HEK293 (cell line): ENCODE results near the gene ANKRD1.

Experiments used
- CTCF ChIA-PET: fragments of 350-600 bp; formaldehyde crosslinking; extraction: SDS; loops from one replicate; lab custom pipeline; 2021; ENCODE audit warnings: antibody characterized with exemption; lab: Yijun Ruan, JAX
- POLR2A ChIA-PET: fragments of 300-600 bp; formaldehyde crosslinking; extraction: SDS; loops from one replicate; lab custom pipeline; 2020; ENCODE audit warnings: antibody characterized with exemption, inconsistent platforms; lab: Yijun Ruan, JAX
- H3K27ac ChIP-seq: fragments of 200-500 bp; sonication (Bioruptor generic); 2 replicates; pipeline ENCODE4 v1.5.1; 2014; ENCODE audit warnings: low read depth, low read length, control low read depth, inconsistent platforms; ENCODE audit errors: extremely low read depth
- H3K36me3 ChIP-seq, 2 experiments: fragments of 200-500 bp in 1 of 2; sonication (Bioruptor generic) in 1 of 2; 1 replicate in 1 of 2; 2 replicates in 1 of 2; pipeline ENCODE4 v1.5.1; 2014 to 2017; ENCODE audit warnings: inconsistent platforms in 2 of 2, low read length in 2 of 2; ENCODE audit not compliant: control insufficient read depth in 2 of 2, insufficient read depth in 1 of 2
- H3K4me1 ChIP-seq: fragments of 200-500 bp; sonication (Bioruptor generic); 2 replicates; pipeline ENCODE4 v1.5.1; 2014; ENCODE audit warnings: mild to moderate bottlenecking, low read length, inconsistent platforms; ENCODE audit not compliant: control insufficient read depth, insufficient read depth
- H3K4me3 ChIP-seq: 2 replicates; pipeline ENCODE4 v1.5.1; 2011; ENCODE audit warnings: low read depth, mild to moderate bottlenecking, control low read depth, low read length, moderate library complexity
- H3K9me3 ChIP-seq: fragments of 200-500 bp; sonication (Bioruptor generic); 2 replicates; pipeline ENCODE4 v1.5.1; 2014; ENCODE audit warnings: low read depth, low read length, inconsistent platforms; ENCODE audit not compliant: control insufficient read depth, insufficient read depth
- AEBP2 ChIP-seq: fragments of 450-650 bp; formaldehyde crosslinking; IDR thresholded peaks from 2 replicates; pipeline ENCODE4 v1.5.1; 2016; ENCODE audit warnings: missing biosample characterization, missing genetic modification characterization, borderline replicate concordance
- EGR2 ChIP-seq: fragments of 450-650 bp; formaldehyde crosslinking; IDR thresholded peaks from 2 replicates; pipeline ENCODE4 v1.5.1; 2016; ENCODE audit warnings: low read depth, missing biosample characterization, missing genetic modification characterization
- HOXA7 ChIP-seq: sonication (generic); formaldehyde crosslinking; IDR thresholded peaks from 2 replicates; pipeline ENCODE4 v1.8.1; 2022; ENCODE audit warnings: missing genetic modification reagents, borderline replicate concordance
- KLF1 ChIP-seq: fragments of 450-650 bp; formaldehyde crosslinking; IDR thresholded peaks from 2 replicates; pipeline ENCODE4 v1.5.1; 2016; ENCODE audit warnings: missing biosample characterization, missing genetic modification characterization
- KLF9 ChIP-seq: fragments of 450-650 bp; formaldehyde crosslinking; IDR thresholded peaks from 2 replicates; pipeline ENCODE4 v1.5.1; 2016; ENCODE audit warnings: missing biosample characterization, missing genetic modification characterization, low read depth
- SP2 ChIP-seq: fragments of 450-650 bp; formaldehyde crosslinking; IDR thresholded peaks from 2 replicates; pipeline ENCODE4 v1.5.1; 2016; ENCODE audit warnings: missing biosample characterization, missing genetic modification characterization
- SP7 ChIP-seq: fragments of 450-650 bp; formaldehyde crosslinking; IDR thresholded peaks from 2 replicates; pipeline ENCODE4 v1.5.1; 2016; ENCODE audit warnings: missing biosample characterization, missing genetic modification characterization
- ZBTB17 ChIP-seq: fragments of 450-650 bp; formaldehyde crosslinking; IDR thresholded peaks from 2 replicates; pipeline ENCODE4 v1.5.1; 2016; ENCODE audit warnings: missing biosample characterization, missing genetic modification characterization
- ZBTB21 ChIP-seq: fragments of 450-650 bp; formaldehyde crosslinking; IDR thresholded peaks from 2 replicates; pipeline ENCODE4 v1.5.1; 2017; ENCODE audit warnings: missing biosample characterization, missing genetic modification characterization
- ZNF155 ChIP-seq: fragments of 450-650 bp; formaldehyde crosslinking; IDR thresholded peaks from 2 replicates; pipeline ENCODE4 v1.5.1; 2016; ENCODE audit warnings: missing biosample characterization, missing genetic modification characterization
- ZNF184 ChIP-seq: fragments of 450-650 bp; IDR thresholded peaks from 2 replicates; pipeline ENCODE4 v1.5.1; 2018; ENCODE audit warnings: missing biosample characterization, mild to moderate bottlenecking, missing genetic modification characterization
- ZNF354C ChIP-seq: fragments of 450-650 bp; formaldehyde crosslinking; IDR thresholded peaks from 2 replicates; pipeline ENCODE4 v1.5.1; 2016; ENCODE audit warnings: missing biosample characterization, missing genetic modification characterization, low read depth, borderline replicate concordance
- ZNF544 ChIP-seq: fragments of 450-650 bp; formaldehyde crosslinking; IDR thresholded peaks from 2 replicates; pipeline ENCODE4 v1.5.0; 2017; ENCODE audit warnings: missing biosample characterization, missing genetic modification characterization
- ZNF555 ChIP-seq: fragments of 450-650 bp; formaldehyde crosslinking; conservative IDR thresholded peaks from 2 replicates; pipeline ENCODE4 v1.5.1; 2017; ENCODE audit warnings: missing biosample characterization, mild to moderate bottlenecking, missing genetic modification characterization, inconsistent platforms
- ZNF560 ChIP-seq: fragments of 450-650 bp; formaldehyde crosslinking; IDR thresholded peaks from 2 replicates; pipeline ENCODE4 v1.5.1; 2017; ENCODE audit warnings: missing biosample characterization, missing genetic modification characterization, borderline replicate concordance
- ZNF645 ChIP-seq: fragments of 450-650 bp; formaldehyde crosslinking; IDR thresholded peaks from 2 replicates; pipeline ENCODE4; 2016; ENCODE audit warnings: missing biosample characterization, missing genetic modification characterization
- ZNF777 ChIP-seq: fragments of 450-650 bp; formaldehyde crosslinking; IDR thresholded peaks from 2 replicates; pipeline ENCODE4 v1.5.1; 2017; ENCODE audit warnings: missing biosample characterization, missing genetic modification characterization, borderline replicate concordance
- TF ChIP-seq, protein P1 (sequence below): fragments of 450-650 bp; formaldehyde crosslinking; IDR thresholded peaks from 2 replicates; pipeline ENCODE4 v1.5.1; 2016; ENCODE audit warnings: missing biosample characterization, missing genetic modification characterization
- TF ChIP-seq, protein P2 (sequence below): fragments of 450-650 bp; formaldehyde crosslinking; IDR thresholded peaks from 2 replicates; pipeline ENCODE4 v1.5.1; 2016; ENCODE audit warnings: missing biosample characterization, missing genetic modification characterization
- TF ChIP-seq, protein P3 (sequence below): fragments of 450-650 bp; formaldehyde crosslinking; IDR thresholded peaks from 2 replicates; pipeline ENCODE4 v1.5.1; 2016; ENCODE audit warnings: missing biosample characterization, missing genetic modification characterization

Gene ANKRD1

DNA sequence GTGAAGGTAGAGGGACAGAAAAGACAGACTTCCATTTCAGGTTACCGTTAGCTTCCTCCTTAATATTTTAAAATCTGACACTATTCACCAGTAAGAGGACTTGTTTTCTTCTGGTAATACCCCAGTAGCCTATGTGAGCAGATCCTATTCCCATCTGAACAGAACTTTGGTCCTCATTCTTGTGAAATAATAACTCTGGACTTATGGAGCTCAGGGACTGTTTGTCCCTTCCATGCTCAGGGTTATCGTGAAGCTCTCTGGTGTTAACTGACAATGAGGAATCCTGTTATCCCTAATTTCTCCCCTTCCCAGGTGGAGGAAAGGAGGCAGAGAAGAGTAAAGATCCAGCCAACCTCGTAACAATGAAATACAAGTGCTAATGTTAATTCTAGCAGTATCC, 47.0 kb upstream of the ANKRD1 start:
- H3K36me3 ChIP-seq: no peaks in the 10 kb centered on the region
- H3K4me3 ChIP-seq: no peak overlapping the region
- peaks cover 8% of the 10 kb centered on the region; the same call in 1 of the 2 replicates for H3K4me1 ChIP-seq
- H3K27ac ChIP-seq: no peak overlapping the region
- TF ChIP-seq EGR2 (tag by site-specific recombination) (no peak), ZNF354C (tag by site-specific recombination) (no peak), AEBP2 (tag by site-specific recombination) (no peak), ZNF555 (no peak), ZBTB17 (tag by site-specific recombination) (no peak), ZNF184 (tag by site-specific recombination) (no peak), KLF9 (no peak), ZNF544 (no peak), SP2 (tag by site-specific recombination) (no peak), KLF1 (tag by site-specific recombination) (no peak), HOXA7 (CRISPR knock-in tag) (no peak), ZBTB21 (no peak), ZNF777 (no peak), ZNF560 (tag by site-specific recombination) (no peak), SP7 (tag by site-specific recombination) (no peak), ZNF645 (tag by site-specific recombination) (no peak), ZNF155 (tag by site-specific recombination) (no peak)
- TF ChIP-seq, protein P1, sequence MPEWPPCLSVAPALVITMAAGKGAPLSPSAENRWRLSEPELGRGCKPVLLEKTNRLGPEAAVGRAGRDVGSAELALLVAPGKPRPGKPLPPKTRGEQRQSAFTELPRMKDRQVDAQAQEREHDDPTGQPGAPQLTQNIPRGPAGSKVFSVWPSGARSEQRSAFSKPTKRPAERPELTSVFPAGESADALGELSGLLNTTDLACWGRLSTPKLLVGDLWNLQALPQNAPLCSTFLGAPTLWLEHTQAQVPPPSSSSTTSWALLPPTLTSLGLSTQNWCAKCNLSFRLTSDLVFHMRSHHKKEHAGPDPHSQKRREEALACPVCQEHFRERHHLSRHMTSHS: no peak
- TF ChIP-seq, protein P2, sequence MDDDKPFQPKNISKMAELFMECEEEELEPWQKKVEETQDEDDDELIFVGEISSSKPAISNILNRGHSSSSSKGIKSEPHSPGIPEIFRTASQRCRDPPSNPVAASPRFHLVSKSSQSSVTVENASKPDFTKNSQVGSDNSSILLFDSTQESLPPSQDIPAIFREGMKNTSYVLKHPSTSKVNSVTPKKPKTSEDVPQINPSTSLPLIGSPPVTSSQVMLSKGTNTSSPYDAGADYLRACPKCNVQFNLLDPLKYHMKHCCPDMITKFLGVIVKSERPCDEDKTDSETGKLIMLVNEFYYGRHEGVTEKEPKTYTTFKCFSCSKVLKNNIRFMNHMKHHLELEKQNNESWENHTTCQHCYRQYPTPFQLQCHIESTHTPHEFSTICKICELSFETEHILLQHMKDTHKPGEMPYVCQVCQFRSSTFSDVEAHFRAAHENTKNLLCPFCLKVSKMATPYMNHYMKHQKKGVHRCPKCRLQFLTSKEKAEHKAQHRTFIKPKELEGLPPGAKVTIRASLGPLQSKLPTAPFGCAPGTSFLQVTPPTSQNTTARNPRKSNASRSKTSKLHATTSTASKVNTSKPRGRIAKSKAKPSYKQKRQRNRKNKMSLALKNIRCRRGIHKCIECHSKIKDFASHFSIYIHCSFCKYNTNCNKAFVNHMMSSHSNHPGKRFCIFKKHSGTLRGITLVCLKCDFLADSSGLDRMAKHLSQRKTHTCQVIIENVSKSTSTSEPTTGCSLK: no peak
- TF ChIP-seq, protein P3, sequence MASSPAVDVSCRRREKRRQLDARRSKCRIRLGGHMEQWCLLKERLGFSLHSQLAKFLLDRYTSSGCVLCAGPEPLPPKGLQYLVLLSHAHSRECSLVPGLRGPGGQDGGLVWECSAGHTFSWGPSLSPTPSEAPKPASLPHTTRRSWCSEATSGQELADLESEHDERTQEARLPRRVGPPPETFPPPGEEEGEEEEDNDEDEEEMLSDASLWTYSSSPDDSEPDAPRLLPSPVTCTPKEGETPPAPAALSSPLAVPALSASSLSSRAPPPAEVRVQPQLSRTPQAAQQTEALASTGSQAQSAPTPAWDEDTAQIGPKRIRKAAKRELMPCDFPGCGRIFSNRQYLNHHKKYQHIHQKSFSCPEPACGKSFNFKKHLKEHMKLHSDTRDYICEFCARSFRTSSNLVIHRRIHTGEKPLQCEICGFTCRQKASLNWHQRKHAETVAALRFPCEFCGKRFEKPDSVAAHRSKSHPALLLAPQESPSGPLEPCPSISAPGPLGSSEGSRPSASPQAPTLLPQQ (tag by site-specific recombination): no peak
- CTCF ChIA-PET: interaction anchor here (1.0 to 3.8 kb wide), 6 partner anchors 11 to 282 kb away, joined by 3 to 38 read pairs (median 5); partner anchors contain the start of gene ANKRD1
- POLR2A ChIA-PET: interaction anchor here (2.0 kb wide), 1 partner anchor 47 kb away, joined by 8 read pairs; the partner anchor contains the start of gene ANKRD1
- H3K9me3 ChIP-seq: no peaks in the 10 kb centered on the region
